PC-3 (cell line): ENCODE data around the gene PDZD2. TPM values are rescaled to one million over a fixed set of nuclear protein-coding genes. Genes with fewer than 3 reads are reported as not detected.

Source experiments
- ATAC-seq: fragments of 200-7000 bp; cut with Tn5 transposase; 2 replicates; pipeline ENCODE4 v1.9.1; 2020; ENCODE audit warnings: mild to moderate bottlenecking, moderate library complexity
- BruUV-seq: library from RNA; stranded (reverse); fragments of 400-500 nt; replicated peaks from 2 replicates; lab custom pipeline; 2021; lab: Mats Ljungman, UMichigan
- CTCF ChIA-PET: fragments of 300-600 bp; sonication (Branson Sonifier 250); formaldehyde crosslinking; loops from one replicate; lab custom pipeline; 2022; ENCODE audit warnings: antibody characterized with exemption; lab: Charles Lee
- POLR2A ChIA-PET: fragments of 300-600 bp; sonication (Branson Sonifier 250); formaldehyde crosslinking; loops from one replicate; lab custom pipeline; 2022; ENCODE audit warnings: antibody characterized with exemption; ENCODE audit not compliant: unreplicated experiment; lab: Charles Lee
- DNase-seq: peaks from one replicate; pipeline ENCODE4 v3.0.0-alpha.2; 2015
- H2AFZ ChIP-seq: fragments of 300-600 bp; sonication (generic); 2 replicates; pipeline ENCODE4 v1.6.0; 2016; ENCODE audit warnings: antibody characterized with exemption, low read length
- H3F3A ChIP-seq: fragments of 300-600 bp; sonication (generic); one replicate; pipeline ENCODE4 v1.6.0; 2017; ENCODE audit warnings: antibody characterized with exemption, low read length, control low read depth, mild to moderate bottlenecking; ENCODE audit not compliant: unreplicated experiment
- H3K27ac ChIP-seq: fragments of 300-600 bp; sonication (generic); 2 replicates; pipeline ENCODE4 v1.5.1; 2016; ENCODE audit warnings: mild to moderate bottlenecking, low read length
- H3K27me3 ChIP-seq: fragments of 300-600 bp; sonication (generic); 2 replicates; pipeline ENCODE4 v1.6.1; 2016; ENCODE audit warnings: low read length, mixed read lengths
- H3K36me3 ChIP-seq: fragments of 300-600 bp; sonication (generic); 2 replicates; pipeline ENCODE4 v1.6.1; 2016; ENCODE audit warnings: low read depth, mixed run types, low read length, mixed read lengths
- H3K4me1 ChIP-seq: fragments of 300-600 bp; sonication (generic); 2 replicates; pipeline ENCODE4 v1.5.1; 2016; ENCODE audit warnings: low read length; ENCODE audit not compliant: insufficient read depth
- H3K4me2 ChIP-seq: fragments of 300-600 bp; sonication (generic); 2 replicates; pipeline ENCODE4 v1.6.0; 2016; ENCODE audit warnings: low read length
- H3K4me3 ChIP-seq: fragments of 300-600 bp; sonication (generic); 2 replicates; pipeline ENCODE4 v1.5.1; 2016; ENCODE audit warnings: mild to moderate bottlenecking, low read length, mixed read lengths
- H3K79me2 ChIP-seq: fragments of 300-600 bp; sonication (generic); 2 replicates; pipeline ENCODE4 v1.6.1; 2017; ENCODE audit warnings: low read length, mixed read lengths
- H3K9ac ChIP-seq: fragments of 300-600 bp; sonication (generic); 2 replicates; pipeline ENCODE4 v1.6.0; 2016; ENCODE audit warnings: mild to moderate bottlenecking, low read length
- H3K9me2 ChIP-seq: fragments of 300-600 bp; sonication (generic); replicated peaks from 2 replicates; pipeline ENCODE4 v1.6.1; 2016; ENCODE audit warnings: mixed run types, low read length, mixed read lengths
- H3K9me3 ChIP-seq: fragments of 300-600 bp; sonication (generic); 2 replicates; pipeline ENCODE4 v1.6.1; 2016; ENCODE audit warnings: low read length, mixed read lengths
- H4K20me1 ChIP-seq: fragments of 300-600 bp; sonication (generic); 2 replicates; pipeline ENCODE4 v1.6.1; 2016; ENCODE audit warnings: low read length, mixed read lengths
- CTCF ChIP-seq: fragments of 300-600 bp; sonication (generic); conservative IDR thresholded peaks from 2 replicates; pipeline ENCODE4 v1.5.1; 2017; ENCODE audit warnings: antibody characterized with exemption, low read depth, mild to moderate bottlenecking, low read length
- EZH2 ChIP-seq: fragments of 300-600 bp; sonication (generic); IDR thresholded peaks from one replicate; pipeline ENCODE4 v1.6.1; 2017; ENCODE audit warnings: antibody characterized with exemption, mild to moderate bottlenecking, low read length; ENCODE audit not compliant: unreplicated experiment
- EZH2phosphoT487 ChIP-seq: fragments of 300-600 bp; sonication (generic); IDR thresholded peaks from 2 replicates; pipeline ENCODE4 v1.6.1; 2018; ENCODE audit warnings: mild to moderate bottlenecking, antibody characterized with exemption, low read length, borderline replicate concordance
- intact Hi-C: fragments of 100-400 bp; cut with micrococcal nuclease; formaldehyde crosslinking; loops from 2 replicates; pipeline ENCODE4 v1.9.0; 2023
- total RNA-seq: library from RNA; depleted of rRNA; stranded (reverse); fragments of >200 nt; gene quantifications from 2 replicates; pipeline ENCODE4 v1.2.3, GENCODE V29; 2014

PDZD2 gene
- total RNA-seq, 1 experiment from 2014 or later: 2.0 TPM

- CTCF ChIA-PET: interaction anchor here (0.6 to 1.0 kb wide), 2 partner anchors 201 to 868 kb away, joined by 3 read pairs; no protein-coding TSS in a partner anchor
- ATAC-seq (peak; percentile 44), DNase-seq (peak; percentile 68)
- Histone ChIP-seq H3K4me1 (peaks cover 55% of the 10 kb centered on the region), H4K20me1 (no peaks in the 10 kb centered on the region), H3K4me2 (peak overlapping the region; percentile 43), H2AFZ (no peak overlapping the region), H3K36me3 (peaks cover 9% of the 10 kb centered on the region), H3K4me3 (no peak overlapping the region), H3K9me3 (no peaks in the 10 kb centered on the region), H3K79me2 (no peaks in the 10 kb centered on the region), H3K27ac (peak overlapping the region; percentile 72), H3K9me2 (no peaks in the 10 kb centered on the region), H3K27me3 (no peaks in the 10 kb centered on the region), H3F3A (peaks cover 6% of the 10 kb centered on the region), H3K9ac (no peak overlapping the region; the same call in 1 of the 2 replicates)
- intact Hi-C loops: loop anchor here (5.0 kb wide), 1 partner anchor 69 kb away; no protein-coding TSS in a partner anchor
- no TSS peak for BruUV-seq
- TF ChIP-seq EZH2 (no peak), EZH2phosphoT487 (no peak), CTCF (no peak)
- POLR2A ChIA-PET: no interaction called here
Observed at GRCh38 chr5:32055891-32056866, 417.2 kb downstream of the PDZD2 start.

- peaks cover 55% of the 10 kb centered on the region for H3K4me1 ChIP-seq
- peak; percentile 36; the same call in 1 of the 2 replicates for ATAC-seq
- intact Hi-C loops: loop anchor here (1.0 to 5.0 kb wide), 2 partner anchors 70 to 203 kb away; no protein-coding TSS in a partner anchor
- peaks cover 10% of the 10 kb centered on the region for H3K36me3 ChIP-seq
- H2AFZ ChIP-seq: no peak overlapping the region
- H4K20me1 ChIP-seq: no peaks in the 10 kb centered on the region
- peak overlapping the region; percentile 43 for H3K4me2 ChIP-seq
- ChIA-PET POLR2A (interaction anchor here (0.6 kb wide), 1 partner anchor 12 kb away, joined by 4 read pairs; no protein-coding TSS in a partner anchor), CTCF (interaction anchor here (0.6 to 1.0 kb wide), 3 partner anchors 12 to 232 kb away, joined by 3 to 7 read pairs (median 4); no protein-coding TSS in a partner anchor)
- no peak overlapping the region for H3K4me3 ChIP-seq
- peaks cover 6% of the 10 kb centered on the region for H3F3A ChIP-seq
- H3K27me3 ChIP-seq: no peaks in the 10 kb centered on the region
- BruUV-seq: no TSS peak
- peak overlapping the region; percentile 15; the same call in 1 of the 2 replicates for H3K9ac ChIP-seq
- H3K79me2 ChIP-seq: no peaks in the 10 kb centered on the region
- TF ChIP-seq CTCF (peak; percentile 58), EZH2phosphoT487 (no peak)
- no peaks in the 10 kb centered on the region for H3K9me3 ChIP-seq
- H3K9me2 ChIP-seq: no peaks in the 10 kb centered on the region
- peak overlapping the region; percentile 72 for H3K27ac ChIP-seq
- peak; percentile 79 for DNase-seq
Observed at GRCh38 chr5:32057187-32058096, 418.5 kb downstream of the PDZD2 start.
